HCT116 (cell line): ENCODE data around the gene KCTD10. TPM values are rescaled to one million over a fixed set of nuclear protein-coding genes. Genes with fewer than 3 reads are reported as not detected.

Experiments used
- ATAC-seq: fragments of 200-7000 bp; cut with Tn5 transposase; 2 replicates; pipeline ENCODE4 v1.9.1; 2020; ENCODE audit warnings: mild to moderate bottlenecking, moderate library complexity
- BruUV-seq: library from RNA; stranded (reverse); fragments of 400-500 nt; replicated peaks from 2 replicates; lab custom pipeline; 2021; lab: Mats Ljungman, UMichigan
- CTCF ChIA-PET: fragments of 300-600 bp; sonication (Branson Sonifier 250); formaldehyde crosslinking; loops from one replicate; lab custom pipeline; 2021; ENCODE audit warnings: antibody characterized with exemption; lab: Charles Lee
- POLR2A ChIA-PET: fragments of 300-600, 350-600 bp; sonication (Branson Sonifier 250); formaldehyde crosslinking; loops from one replicate; lab custom pipeline; 2021; ENCODE audit warnings: antibody characterized with exemption; lab: Charles Lee
- RAD21 ChIA-PET, 2 experiments: fragments of 300-600 bp; sonication (Branson Sonifier 250); formaldehyde crosslinking; loops; one replicate each; lab custom pipeline; 2023; ENCODE audit warnings: low total read pairs in 2 of 2; ENCODE audit not compliant: uncharacterized antibody in 2 of 2, unreplicated experiment in 2 of 2, low non-redundant PET in 1 of 2; lab: Charles Lee
- DNase-seq: peaks from one replicate; pipeline ENCODE4 v3.0.0-alpha.2; 2010; ENCODE audit warnings: low read depth, low spot score
- H2AFZ ChIP-seq: fragments of 200-600 bp; shearing (Covaris generic), sonication (generic); 2 replicates; pipeline ENCODE4 v1.6.1; 2017; ENCODE audit warnings: low read depth, mixed run types, mixed read lengths, antibody characterized with exemption, low read length; ENCODE audit not compliant: poor library complexity, severe bottlenecking
- H3K27ac ChIP-seq: 2 replicates; pipeline ENCODE4 v1.5.1; 2012; ENCODE audit warnings: low read depth, low read length
- H3K27me3 ChIP-seq: fragments of 200-600 bp; sonication (generic); 2 replicates; pipeline ENCODE4 v1.6.1; 2016; ENCODE audit warnings: mixed run types, low read length, mixed read lengths; ENCODE audit not compliant: insufficient read depth
- H3K36me3 ChIP-seq, 2 experiments: fragments of 200-500 bp in 1 of 2; fragments of 200-600 bp in 1 of 2; sonication (Bioruptor generic) in 1 of 2; sonication (generic) in 1 of 2; 2 replicates each; pipeline versions ENCODE4 v1.5.1 to v1.6.1; 2014 to 2016; ENCODE audit warnings: low read length in 2 of 2, inconsistent platforms in 1 of 2, mixed read lengths in 1 of 2, mixed run types in 1 of 2; ENCODE audit not compliant: insufficient read depth in 2 of 2, control insufficient read depth in 1 of 2
- H3K4me1 ChIP-seq, 2 experiments: fragments of 200-600 bp in 1 of 2; sonication (generic) in 1 of 2; 2 replicates each; pipeline versions ENCODE4 v1.5.1 to v1.6.1; 2012 to 2017; ENCODE audit warnings: low read length in 2 of 2, inconsistent platforms in 1 of 2, mild to moderate bottlenecking in 1 of 2, mixed read lengths in 1 of 2, mixed run types in 1 of 2, moderate library complexity in 1 of 2; ENCODE audit not compliant: insufficient read depth in 2 of 2, control insufficient read depth in 1 of 2
- H3K4me2 ChIP-seq: fragments of 200-600 bp; sonication (generic); 2 replicates; pipeline ENCODE4 v1.6.1; 2017; ENCODE audit warnings: mixed run types, low read length, mixed read lengths
- H3K4me3 ChIP-seq, 2 experiments: fragments of 200-600 bp in 1 of 2; sonication (generic) in 1 of 2; replicated peaks in 1 of 2; 2 replicates each; pipeline ENCODE4 v1.5.1; 2011 to 2016; ENCODE audit warnings: low read length in 2 of 2, control low read depth in 1 of 2, low read depth in 1 of 2, mild to moderate bottlenecking in 1 of 2, mixed read lengths in 1 of 2, mixed run types in 1 of 2
- H3K79me2 ChIP-seq: fragments of 200-600 bp; sonication (generic); 2 replicates; pipeline ENCODE4 v1.6.1; 2017; ENCODE audit warnings: mild to moderate bottlenecking, mixed run types, low read length, moderate library complexity, mixed read lengths; ENCODE audit not compliant: insufficient read depth
- H3K9ac ChIP-seq: fragments of 200-600 bp; sonication (generic); 2 replicates; pipeline ENCODE4 v1.6.1; 2016; ENCODE audit warnings: low read length, mixed read lengths
- H3K9me2 ChIP-seq: fragments of 200-600 bp; sonication (generic), shearing (Covaris generic); 2 replicates; pipeline ENCODE4 v1.6.1; 2017; ENCODE audit warnings: mixed run types, mild to moderate bottlenecking, moderate library complexity; ENCODE audit not compliant: insufficient read depth
- H3K9me3 ChIP-seq, 2 experiments: fragments of 200-500 bp in 1 of 2; fragments of 200-600 bp in 1 of 2; sonication (Bioruptor generic) in 1 of 2; sonication (generic) in 1 of 2; 2 replicates each; pipeline ENCODE4 v1.6.1; 2014 to 2017; ENCODE audit warnings: low read length in 2 of 2, mixed read lengths in 2 of 2, inconsistent platforms in 1 of 2, low read depth in 1 of 2, mild to moderate bottlenecking in 1 of 2, mixed run types in 1 of 2, moderate library complexity in 1 of 2; ENCODE audit not compliant: control insufficient read depth in 1 of 2, insufficient read depth in 1 of 2
- H4K20me1 ChIP-seq: fragments of 200-600 bp; sonication (generic), shearing (Covaris generic); 2 replicates; pipeline ENCODE4 v1.6.1; 2017; ENCODE audit warnings: mixed run types, mild to moderate bottlenecking, moderate library complexity; ENCODE audit not compliant: insufficient read depth
- ATF3 ChIP-seq: IDR thresholded peaks from 2 replicates; pipeline ENCODE4 v1.6.1; 2012
- CBX3 ChIP-seq: IDR thresholded peaks from 2 replicates; pipeline ENCODE4 v1.6.1; 2012; ENCODE audit warnings: low read depth
- CTCF ChIP-seq, 3 experiments: fragments of 200-600 bp in 1 of 3; sonication (generic) in 1 of 3; IDR thresholded peaks in 2 of 3; conservative IDR thresholded peaks in 1 of 3; 2 replicates each; pipeline ENCODE4 v1.5.1; 2012 to 2017; ENCODE audit warnings: low read depth in 2 of 3, low read length in 2 of 3, antibody characterized with exemption in 1 of 3, borderline replicate concordance in 1 of 3, control low read depth in 1 of 3, mild to moderate bottlenecking in 1 of 3, mixed read lengths in 1 of 3, mixed run types in 1 of 3, moderate library complexity in 1 of 3; ENCODE audit not compliant: insufficient read depth in 1 of 3
- ELF1 ChIP-seq: IDR thresholded peaks from 2 replicates; pipeline ENCODE4 v1.6.1; 2012; ENCODE audit warnings: low read depth, borderline replicate concordance
- EZH2 ChIP-seq: fragments of 200-600 bp; sonication (generic); IDR thresholded peaks from 2 replicates; pipeline ENCODE4 v1.6.1; 2017; ENCODE audit warnings: antibody characterized with exemption, mixed run types
- FOSL1 ChIP-seq: IDR thresholded peaks from 2 replicates; pipeline ENCODE4 v1.6.1; 2012; ENCODE audit warnings: low read depth
- SIN3A ChIP-seq: IDR thresholded peaks from 2 replicates; pipeline ENCODE4 v1.6.1; 2012; ENCODE audit warnings: low read depth
- YY1 ChIP-seq: IDR thresholded peaks from 2 replicates; pipeline ENCODE4 v1.6.1; 2011; ENCODE audit warnings: low read length, low read depth, moderate library complexity, mild to moderate bottlenecking; ENCODE audit not compliant: insufficient replicate concordance; ENCODE audit errors: extremely low read depth
- ZFX ChIP-seq: fragments of 450-650 bp; IDR thresholded peaks from 2 replicates; pipeline ENCODE4 v1.6.1; 2017
- intact Hi-C: fragments of 100-400 bp; cut with micrococcal nuclease; formaldehyde crosslinking; loops from 2 replicates; pipeline ENCODE4 v1.10.0; 2022
- total RNA-seq: library from RNA; stranded (reverse); gene quantifications from one replicate; pipeline ENCODE4 v1.2.1, GENCODE V29; 2021; ENCODE audit not compliant: unreplicated experiment
- TF ChIP-seq, protein P1 (sequence below): IDR thresholded peaks from 2 replicates; pipeline ENCODE4 v1.6.1; 2011; ENCODE audit warnings: mild to moderate bottlenecking, low read length, moderate library complexity; ENCODE audit not compliant: insufficient replicate concordance; ENCODE audit errors: extremely low read depth
- TF ChIP-seq, protein P2 (sequence below): IDR thresholded peaks from 2 replicates; pipeline ENCODE4 v1.6.1; 2012; ENCODE audit warnings: low read depth

Gene KCTD10
- total RNA-seq, 1 experiment from 2014 or later: 34.7 TPM

GRCh38 chr12:109432431-109432830, 44.7 kb downstream of the KCTD10 start:
- H3K9me2 ChIP-seq: no peaks in the 10 kb centered on the region
- no peaks in the 10 kb centered on the region for H3K36me3 ChIP-seq
- peak overlapping the region; percentile 55 for H2AFZ ChIP-seq
- H3K9me3 ChIP-seq: peaks cover 0 to 5% of the 10 kb centered on the region in 2 experiments; a peak in 1 of 4 replicates
- no peak for ATAC-seq
- RAD21 ChIA-PET: interaction anchor here (0.6 to 1.9 kb wide), 3 partner anchors 30 to 413 kb away, joined by 3 to 4 read pairs (median 3); no protein-coding TSS in a partner anchor
- no peak for TF ChIP-seq ELF1
- TF ChIP-seq YY1: no peak
- TF ChIP-seq FOSL1: no peak
- H3K4me2 ChIP-seq: peak overlapping the region; percentile 34
- no peak overlapping the region for H3K4me3 ChIP-seq
- CTCF ChIA-PET: interaction anchor here (0.9 to 2.6 kb wide), 18 partner anchors 11 to 413 kb away, joined by 3 to 19 read pairs (median 4); partner anchors contain the start of genes FOXN4, MMAB and MVK
- BruUV-seq: no TSS peak
- H3K79me2 ChIP-seq: no peaks in the 10 kb centered on the region
- intact Hi-C loops: loop anchor here (2.0 kb wide), 1 partner anchor 44 kb away; the partner anchor contains the start of genes KCTD10 and UBE3B
- H4K20me1 ChIP-seq: no peaks in the 10 kb centered on the region
- peaks cover 0 to 11% of the 10 kb centered on the region in 2 experiments; a peak in 2 of 4 replicates for H3K4me1 ChIP-seq
- POLR2A ChIA-PET: no interaction called here
- H3K9ac ChIP-seq: no peak overlapping the region
- H3K27me3 ChIP-seq: no peaks in the 10 kb centered on the region
- H3K27ac ChIP-seq: no peak overlapping the region
- no peak for DNase-seq

GRCh38 chr12:109430244-109430643, 46.9 kb downstream of the KCTD10 start:
- Histone ChIP-seq H3K9me2 (no peaks in the 10 kb centered on the region), H3K79me2 (no peaks in the 10 kb centered on the region), H4K20me1 (no peaks in the 10 kb centered on the region), H3K36me3 (no peaks in the 10 kb centered on the region), H3K4me1 (peaks cover 0 to 11% of the 10 kb centered on the region in 2 experiments; a peak in 2 of 4 replicates), H2AFZ (no peak overlapping the region), H3K9me3 (peaks cover 0 to 5% of the 10 kb centered on the region in 2 experiments; a peak in 1 of 4 replicates), H3K4me3 (no peak overlapping the region), H3K9ac (no peak overlapping the region), H3K27me3 (no peaks in the 10 kb centered on the region), H3K4me2 (no peak overlapping the region), H3K27ac (no peak overlapping the region)
- intact Hi-C loops: no loop called here
- ChIA-PET POLR2A (no interaction called here), CTCF (interaction anchor here (0.8 kb wide), 1 partner anchor 18 kb away, joined by 3 read pairs; no protein-coding TSS in a partner anchor), RAD21 (no interaction called here)
- ATAC-seq: no peak
- DNase-seq: no peak
- BruUV-seq: no TSS peak
- TF ChIP-seq, protein P1, sequence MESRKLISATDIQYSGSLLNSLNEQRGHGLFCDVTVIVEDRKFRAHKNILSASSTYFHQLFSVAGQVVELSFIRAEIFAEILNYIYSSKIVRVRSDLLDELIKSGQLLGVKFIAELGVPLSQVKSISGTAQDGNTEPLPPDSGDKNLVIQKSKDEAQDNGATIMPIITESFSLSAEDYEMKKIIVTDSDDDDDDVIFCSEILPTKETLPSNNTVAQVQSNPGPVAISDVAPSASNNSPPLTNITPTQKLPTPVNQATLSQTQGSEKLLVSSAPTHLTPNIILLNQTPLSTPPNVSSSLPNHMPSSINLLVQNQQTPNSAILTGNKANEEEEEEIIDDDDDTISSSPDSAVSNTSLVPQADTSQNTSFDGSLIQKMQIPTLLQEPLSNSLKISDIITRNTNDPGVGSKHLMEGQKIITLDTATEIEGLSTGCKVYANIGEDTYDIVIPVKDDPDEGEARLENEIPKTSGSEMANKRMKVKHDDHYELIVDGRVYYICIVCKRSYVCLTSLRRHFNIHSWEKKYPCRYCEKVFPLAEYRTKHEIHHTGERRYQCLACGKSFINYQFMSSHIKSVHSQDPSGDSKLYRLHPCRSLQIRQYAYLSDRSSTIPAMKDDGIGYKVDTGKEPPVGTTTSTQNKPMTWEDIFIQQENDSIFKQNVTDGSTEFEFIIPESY: no peak
- TF ChIP-seq ZFX (no peak), SIN3A (no peak), CTCF (IDR thresholded peaks at IDR 0.05 in 2 of 3, conservative IDR thresholded peaks at IDR 0.05 in 1 of 3; ENCODE audit: borderline replicate concordance in 1 of 3, insufficient read depth in 1 of 3, low read depth in 2 of 3, low read length in 2 of 3) (no peak), ATF3 (no peak), ELF1 (no peak), CBX3 (no peak), EZH2 (no peak)
- TF ChIP-seq, protein P2, sequence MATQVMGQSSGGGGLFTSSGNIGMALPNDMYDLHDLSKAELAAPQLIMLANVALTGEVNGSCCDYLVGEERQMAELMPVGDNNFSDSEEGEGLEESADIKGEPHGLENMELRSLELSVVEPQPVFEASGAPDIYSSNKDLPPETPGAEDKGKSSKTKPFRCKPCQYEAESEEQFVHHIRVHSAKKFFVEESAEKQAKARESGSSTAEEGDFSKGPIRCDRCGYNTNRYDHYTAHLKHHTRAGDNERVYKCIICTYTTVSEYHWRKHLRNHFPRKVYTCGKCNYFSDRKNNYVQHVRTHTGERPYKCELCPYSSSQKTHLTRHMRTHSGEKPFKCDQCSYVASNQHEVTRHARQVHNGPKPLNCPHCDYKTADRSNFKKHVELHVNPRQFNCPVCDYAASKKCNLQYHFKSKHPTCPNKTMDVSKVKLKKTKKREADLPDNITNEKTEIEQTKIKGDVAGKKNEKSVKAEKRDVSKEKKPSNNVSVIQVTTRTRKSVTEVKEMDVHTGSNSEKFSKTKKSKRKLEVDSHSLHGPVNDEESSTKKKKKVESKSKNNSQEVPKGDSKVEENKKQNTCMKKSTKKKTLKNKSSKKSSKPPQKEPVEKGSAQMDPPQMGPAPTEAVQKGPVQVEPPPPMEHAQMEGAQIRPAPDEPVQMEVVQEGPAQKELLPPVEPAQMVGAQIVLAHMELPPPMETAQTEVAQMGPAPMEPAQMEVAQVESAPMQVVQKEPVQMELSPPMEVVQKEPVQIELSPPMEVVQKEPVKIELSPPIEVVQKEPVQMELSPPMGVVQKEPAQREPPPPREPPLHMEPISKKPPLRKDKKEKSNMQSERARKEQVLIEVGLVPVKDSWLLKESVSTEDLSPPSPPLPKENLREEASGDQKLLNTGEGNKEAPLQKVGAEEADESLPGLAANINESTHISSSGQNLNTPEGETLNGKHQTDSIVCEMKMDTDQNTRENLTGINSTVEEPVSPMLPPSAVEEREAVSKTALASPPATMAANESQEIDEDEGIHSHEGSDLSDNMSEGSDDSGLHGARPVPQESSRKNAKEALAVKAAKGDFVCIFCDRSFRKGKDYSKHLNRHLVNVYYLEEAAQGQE: no peak
